Measurements from ENCODE around the gene AICDA. TPM values are rescaled to one million over a fixed set of nuclear protein-coding genes. Genes with fewer than 3 reads are reported as not detected.
"Not testable (repeated sequence)": the region's sequence is repeated elsewhere in the genome, so short reads cannot be mapped to it uniquely, and the experiment has no call there.

The AICDA gene
- total and polyA plus RNA-seq, 2 donors, result 0.14 to 0.26 TPM

GRCh38 chr12:8596561-8596960, 16.1 kb downstream of the AICDA start:
- no peak for DNase-seq (ENCODE audit: extremely low spot score)
- Histone ChIP-seq H3K27ac (ENCODE audit: low read depth) (no peak overlapping the region), H3K4me1 (ENCODE audit: insufficient read depth) (no peaks in the 10 kb centered on the region), H3K4me3 (ENCODE audit: low read depth, low read length) (no peak overlapping the region), H3K36me3 (ENCODE audit: insufficient read depth) (no peaks in the 10 kb centered on the region)
- 65% methylated on average over 3 of the region's 3 CpGs for WGBS

- H3K27ac ChIP-seq (ENCODE audit: low read depth), result no peak overlapping the region
- WGBS, result 75% methylated on average over 8 of the region's 8 CpGs
- H3K4me3 ChIP-seq (ENCODE audit: low read depth, low read length), result no peak overlapping the region
- no peak for DNase-seq (ENCODE audit: extremely low spot score)
- H3K36me3 ChIP-seq (ENCODE audit: insufficient read depth), result no peaks in the 10 kb centered on the region
- no peaks in the 10 kb centered on the region for H3K4me1 ChIP-seq (ENCODE audit: insufficient read depth)
These were observed 18.6 kb downstream of the AICDA start for GRCh38 chr12:8594072-8594471.

DNA sequence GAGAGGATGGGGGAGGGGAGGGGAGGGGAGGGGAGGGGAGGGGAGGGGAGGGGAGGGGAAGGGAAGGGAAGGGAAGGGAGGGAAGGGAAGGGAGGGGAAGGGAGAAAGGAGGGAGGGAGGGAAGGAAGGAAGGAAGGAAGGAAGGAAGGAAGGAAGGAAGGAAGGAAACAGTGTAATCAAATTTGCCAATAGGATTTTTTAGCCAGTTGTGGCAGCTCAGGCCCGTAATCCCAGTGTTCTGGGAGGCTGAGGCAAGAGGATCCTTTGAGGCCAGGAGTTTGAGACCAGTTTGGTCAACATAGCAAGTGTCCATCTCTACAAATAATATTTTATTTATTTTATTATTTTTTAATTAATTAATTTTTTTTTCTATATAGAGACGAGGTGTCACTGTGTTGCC, 19.4 kb downstream of the AICDA start:
- Histone ChIP-seq H3K4me3 (ENCODE audit: low read depth, low read length) (no peak overlapping the region), H3K4me1 (ENCODE audit: insufficient read depth) (no peaks in the 10 kb centered on the region), H3K36me3 (ENCODE audit: insufficient read depth) (no peaks in the 10 kb centered on the region), H3K27ac (ENCODE audit: low read depth) (no peak overlapping the region)
- 89% methylated on average over 2 of the region's 2 CpGs for WGBS
- no peak for DNase-seq (ENCODE audit: extremely low spot score)

GRCh38 chr12:8590842-8591545, 21.7 kb downstream of the AICDA start:
- no peak for DNase-seq (ENCODE audit: extremely low spot score)
- no peaks in the 10 kb centered on the region for H3K4me1 ChIP-seq (ENCODE audit: insufficient read depth)
- no peak overlapping the region for H3K27ac ChIP-seq (ENCODE audit: low read depth)
- H3K4me3 ChIP-seq (ENCODE audit: low read depth, low read length), result no peak overlapping the region
- no peaks in the 10 kb centered on the region for H3K36me3 ChIP-seq (ENCODE audit: insufficient read depth)
- 65% methylated on average over 10 of the region's 10 CpGs for WGBS

- no peak for DNase-seq (ENCODE audit: extremely low spot score)
- no peaks in the 10 kb centered on the region for H3K36me3 ChIP-seq (ENCODE audit: insufficient read depth)
- 85% methylated on average over 7 of the region's 7 CpGs for WGBS
- H3K4me1 ChIP-seq (ENCODE audit: insufficient read depth), result no peaks in the 10 kb centered on the region
- H3K27ac ChIP-seq (ENCODE audit: low read depth), result no peak overlapping the region
- no peak overlapping the region for H3K4me3 ChIP-seq (ENCODE audit: low read depth, low read length)
These were observed 23.0 kb downstream of the AICDA start for GRCh38 chr12:8589679-8590078.

GRCh38 chr12:8584478-8584877, 28.2 kb downstream of the AICDA start:
- H3K4me3 ChIP-seq (ENCODE audit: low read depth, low read length); DNase-seq (ENCODE audit: extremely low spot score); H3K27ac ChIP-seq (ENCODE audit: low read depth); H3K36me3 ChIP-seq (ENCODE audit: insufficient read depth); H3K4me1 ChIP-seq (ENCODE audit: insufficient read depth): not testable (repeated sequence)
- 88% methylated on average over 13 of the region's 13 CpGs for WGBS

DNA sequence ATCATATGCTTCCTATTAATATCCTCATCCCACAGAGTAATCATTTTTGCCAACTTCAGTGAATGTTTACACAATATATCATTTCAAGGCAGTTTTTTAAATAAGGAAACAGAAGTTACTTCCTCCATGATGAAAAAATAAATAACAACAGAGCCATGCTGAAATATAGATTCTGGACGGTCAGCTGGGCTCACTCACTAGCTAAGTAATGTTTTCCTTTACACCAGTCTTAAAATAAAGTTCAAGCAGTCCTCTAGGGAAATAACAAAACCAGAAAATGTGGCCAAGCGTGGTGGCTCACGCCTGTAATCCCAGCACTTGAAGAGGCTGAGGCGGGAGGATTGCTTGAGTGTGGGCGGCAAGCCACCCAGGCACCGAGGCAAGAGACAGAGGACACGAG, 28.7 kb downstream of the AICDA start:
- Histone ChIP-seq H3K27ac (ENCODE audit: low read depth) (no peak overlapping the region), H3K36me3 (ENCODE audit: insufficient read depth) (no peaks in the 10 kb centered on the region), H3K4me3 (ENCODE audit: low read depth, low read length) (no peak overlapping the region), H3K4me1 (ENCODE audit: insufficient read depth) (no peaks in the 10 kb centered on the region)
- no peak for DNase-seq (ENCODE audit: extremely low spot score)
- WGBS, result 65% methylated on average over 7 of the region's 7 CpGs

- Histone ChIP-seq H3K36me3 (ENCODE audit: insufficient read depth) (no peaks in the 10 kb centered on the region), H3K27ac (ENCODE audit: low read depth) (no peak overlapping the region), H3K4me1 (ENCODE audit: insufficient read depth) (no peaks in the 10 kb centered on the region), H3K4me3 (ENCODE audit: low read depth, low read length) (no peak overlapping the region)
- no peak for DNase-seq (ENCODE audit: extremely low spot score)
- WGBS, result 73% methylated on average over 9 of the region's 9 CpGs
These were observed 31.4 kb downstream of the AICDA start for GRCh38 chr12:8581098-8581784.

GRCh38 chr12:8577879-8578278, 34.8 kb downstream of the AICDA start:
- Histone ChIP-seq H3K4me1 (ENCODE audit: insufficient read depth) (no peaks in the 10 kb centered on the region), H3K27ac (ENCODE audit: low read depth) (no peak overlapping the region), H3K4me3 (ENCODE audit: low read depth, low read length) (no peak overlapping the region), H3K36me3 (ENCODE audit: insufficient read depth) (no peaks in the 10 kb centered on the region)
- WGBS, result 82% methylated on average over 3 of the region's 3 CpGs
- DNase-seq (ENCODE audit: extremely low spot score), result no peak

GRCh38 chr12:8572507-8572906, 40.2 kb downstream of the AICDA start:
- 41% methylated on average over 2 of the region's 2 CpGs for WGBS
- Histone ChIP-seq H3K4me1 (ENCODE audit: insufficient read depth) (no peaks in the 10 kb centered on the region), H3K36me3 (ENCODE audit: insufficient read depth) (no peaks in the 10 kb centered on the region), H3K4me3 (ENCODE audit: low read depth, low read length) (no peak overlapping the region), H3K27ac (ENCODE audit: low read depth) (no peak overlapping the region)
- no peak for DNase-seq (ENCODE audit: extremely low spot score)

GRCh38 chr12:8566525-8566924, 46.1 kb downstream of the AICDA start:
- H3K4me1 ChIP-seq (ENCODE audit: insufficient read depth), result no peaks in the 10 kb centered on the region
- no peak for DNase-seq (ENCODE audit: extremely low spot score)
- no peaks in the 10 kb centered on the region for H3K36me3 ChIP-seq (ENCODE audit: insufficient read depth)
- H3K27ac ChIP-seq (ENCODE audit: low read depth), result no peak overlapping the region
- H3K4me3 ChIP-seq (ENCODE audit: low read depth, low read length), result no peak overlapping the region

GRCh38 chr12:8566052-8566451, 46.6 kb downstream of the AICDA start:
- 78% methylated on average over 2 of the region's 2 CpGs for WGBS
- not testable (repeated sequence) for H3K4me3 ChIP-seq (ENCODE audit: low read depth, low read length); H3K4me1 ChIP-seq (ENCODE audit: insufficient read depth); H3K27ac ChIP-seq (ENCODE audit: low read depth); H3K36me3 ChIP-seq (ENCODE audit: insufficient read depth); DNase-seq (ENCODE audit: extremely low spot score)

GRCh38 chr12:8564656-8565055, 48.0 kb downstream of the AICDA start:
- Histone ChIP-seq H3K27ac (ENCODE audit: low read depth) (no peak overlapping the region), H3K4me1 (ENCODE audit: insufficient read depth) (no peaks in the 10 kb centered on the region), H3K4me3 (ENCODE audit: low read depth, low read length) (no peak overlapping the region), H3K36me3 (ENCODE audit: insufficient read depth) (no peaks in the 10 kb centered on the region)
- WGBS, result 41% methylated on average over 22 of the region's 22 CpGs
- DNase-seq (ENCODE audit: extremely low spot score), result no peak

DNA sequence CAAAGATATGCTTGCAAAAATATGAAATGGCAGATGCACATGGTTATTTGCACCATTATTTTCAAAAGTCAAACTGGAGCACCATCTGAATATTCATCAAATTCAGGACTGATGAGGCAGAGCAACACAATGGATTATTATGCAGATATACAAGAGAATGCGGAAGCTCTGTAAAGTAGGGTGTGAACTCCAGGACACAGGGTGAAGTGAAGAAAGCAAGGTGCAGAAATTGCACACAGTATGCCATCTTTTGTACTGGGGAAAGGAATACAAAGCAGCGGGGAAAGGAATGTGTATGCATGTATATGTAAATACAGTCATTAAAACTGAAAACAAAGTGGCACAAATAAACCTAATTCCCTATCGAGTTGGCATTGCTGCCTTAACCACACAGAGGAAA, 49.3 kb downstream of the AICDA start:
- Histone ChIP-seq H3K27ac (ENCODE audit: low read depth) (no peak overlapping the region), H3K4me1 (ENCODE audit: insufficient read depth) (no peaks in the 10 kb centered on the region), H3K36me3 (ENCODE audit: insufficient read depth) (no peaks in the 10 kb centered on the region), H3K4me3 (ENCODE audit: low read depth, low read length) (no peak overlapping the region)
- no peak for DNase-seq (ENCODE audit: extremely low spot score)
- 57% methylated on average over 3 of the region's 3 CpGs for whole genome bisulfite sequencing
